Upper lobe of right lung (tissue), 1 donor: ENCODE data around the gene KLHDC1. TPM values are rescaled to one million over a fixed set of nuclear protein-coding genes. Genes with fewer than 3 reads are reported as not detected.
"Not testable (repeated sequence)": the region's sequence is repeated elsewhere in the genome, so short reads cannot be mapped to it uniquely, and the experiment has no call there.

Experiments used
- ATAC-seq: fragments of 200-7000 bp; cut with Tn5 transposase; one replicate; pipeline ENCODE4 v1.9.1; 2020; ENCODE audit warnings: mild to moderate bottlenecking, moderate library complexity
- DNase-seq: peaks from one replicate; pipeline ENCODE4 v3.0.0-alpha.2; 2020
- H3K27ac ChIP-seq: fragments of 200-600 bp; one replicate; pipeline ENCODE4 v1.8.0; 2022
- H3K27me3 ChIP-seq: fragments of 200-600 bp; one replicate; pipeline ENCODE4 v1.8.0; 2022; ENCODE audit warnings: mild to moderate bottlenecking
- H3K36me3 ChIP-seq: fragments of 200-600 bp; one replicate; pipeline ENCODE4 v1.8.0; 2022
- H3K4me1 ChIP-seq: fragments of 200-600 bp; one replicate; pipeline ENCODE4 v1.8.0; 2022
- H3K4me3 ChIP-seq: fragments of 200-600 bp; one replicate; pipeline ENCODE4 v1.8.0; 2022; ENCODE audit warnings: mild to moderate bottlenecking
- H3K9me3 ChIP-seq: fragments of 200-600 bp; one replicate; pipeline ENCODE4 v1.8.0; 2022
- CTCF ChIP-seq: fragments of 200-600 bp; IDR thresholded peaks from one replicate; pipeline ENCODE4 v1.8.0; 2022; ENCODE audit warnings: antibody characterized with exemption
- intact Hi-C: fragments of 100-400 bp; cut with DNase I; formaldehyde crosslinking; loops from one replicate; pipeline ENCODE4 v1.11.0; 2022
- total RNA-seq: library from RNA; stranded (reverse); fragmentation: NEBNext Ultra II Directional; extraction: Animal tissue kit (Norgen Biotek cat#: 25700); gene quantifications from one replicate; pipeline ENCODE4 v1.2.1, GENCODE V29; 2021
- donor health status: DM: no; HTN: yes; CAD: no; lungs with severe emphysema.

The KLHDC1 gene
- total RNA-seq, 1 donor from 2014 or later = 7.6 TPM

GRCh38 chr14:49703965-49704364, 11.0 kb downstream of the KLHDC1 start:
- H3K4me1 ChIP-seq = no peaks in the 10 kb centered on the region
- no peak for ATAC-seq
- H3K27me3 ChIP-seq = no peaks in the 10 kb centered on the region
- H3K36me3 ChIP-seq = peaks cover 10% of the 10 kb centered on the region
- H3K9me3 ChIP-seq = no peaks in the 10 kb centered on the region
- DNase-seq = no peak
- intact Hi-C loops = no loop called here
- H3K4me3 ChIP-seq = no peak overlapping the region
- no peak for TF ChIP-seq CTCF
- no peak overlapping the region for H3K27ac ChIP-seq

GRCh38 chr14:49704471-49704870, 11.6 kb downstream of the KLHDC1 start:
- intact Hi-C loops, ATAC-seq, H3K27ac ChIP-seq, DNase-seq, H3K4me3 ChIP-seq, H3K9me3 ChIP-seq, H3K36me3 ChIP-seq, H3K4me1 ChIP-seq, H3K27me3 ChIP-seq: not testable (repeated sequence)

GRCh38 chr14:49710993-49711392, 18.1 kb downstream of the KLHDC1 start:
- H3K36me3 ChIP-seq = peaks cover 13% of the 10 kb centered on the region
- ATAC-seq, H3K27me3 ChIP-seq, H3K4me3 ChIP-seq, intact Hi-C loops, H3K9me3 ChIP-seq, H3K27ac ChIP-seq, H3K4me1 ChIP-seq, DNase-seq: not testable (repeated sequence)

- no peaks in the 10 kb centered on the region for H3K4me1 ChIP-seq
- H3K36me3 ChIP-seq = peaks cover 15% of the 10 kb centered on the region
- TF ChIP-seq CTCF = no peak
- no peak overlapping the region for H3K27ac ChIP-seq
- H3K27me3 ChIP-seq = no peaks in the 10 kb centered on the region
- no peaks in the 10 kb centered on the region for H3K9me3 ChIP-seq
- intact Hi-C loops = no loop called here
- ATAC-seq (no peak), DNase-seq (no peak)
- H3K4me3 ChIP-seq = no peak overlapping the region
Measured at GRCh38 chr14:49720744-49721143, 27.8 kb downstream of the KLHDC1 start.

- H3K27ac ChIP-seq, H3K4me1 ChIP-seq, H3K9me3 ChIP-seq, H3K4me3 ChIP-seq, H3K27me3 ChIP-seq, ATAC-seq, intact Hi-C loops, DNase-seq: not testable (repeated sequence)
- peaks cover 21% of the 10 kb centered on the region for H3K36me3 ChIP-seq
Measured at GRCh38 chr14:49721733-49722435, 29.0 kb downstream of the KLHDC1 start.

DNA sequence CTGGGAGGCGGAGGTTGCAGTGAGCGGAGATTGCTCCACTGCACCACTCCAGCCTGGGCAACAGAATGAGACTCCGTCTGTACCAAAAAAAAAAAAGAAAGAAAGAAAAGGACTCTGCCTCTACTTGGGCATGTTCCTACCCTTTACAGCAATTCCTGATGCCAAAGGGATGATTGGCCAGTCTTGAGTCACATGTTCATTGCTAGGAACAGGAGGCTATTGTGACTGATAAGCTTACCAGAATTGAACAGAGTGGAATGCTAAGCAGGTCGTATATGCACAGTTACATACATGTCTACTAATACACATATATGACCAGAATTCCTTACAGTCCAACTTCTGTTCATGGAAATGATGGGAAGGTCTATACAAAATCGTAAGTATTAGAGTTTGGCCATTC, 34.3 kb downstream of the KLHDC1 start:
- no peak for TF ChIP-seq CTCF
- DNase-seq = no peak
- no peak overlapping the region for H3K27ac ChIP-seq
- intact Hi-C loops = no loop called here
- no peaks in the 10 kb centered on the region for H3K9me3 ChIP-seq
- H3K27me3 ChIP-seq = no peaks in the 10 kb centered on the region
- peaks cover 20% of the 10 kb centered on the region for H3K36me3 ChIP-seq
- H3K4me1 ChIP-seq = no peaks in the 10 kb centered on the region
- no peak overlapping the region for H3K4me3 ChIP-seq
- no peak for ATAC-seq

DNA sequence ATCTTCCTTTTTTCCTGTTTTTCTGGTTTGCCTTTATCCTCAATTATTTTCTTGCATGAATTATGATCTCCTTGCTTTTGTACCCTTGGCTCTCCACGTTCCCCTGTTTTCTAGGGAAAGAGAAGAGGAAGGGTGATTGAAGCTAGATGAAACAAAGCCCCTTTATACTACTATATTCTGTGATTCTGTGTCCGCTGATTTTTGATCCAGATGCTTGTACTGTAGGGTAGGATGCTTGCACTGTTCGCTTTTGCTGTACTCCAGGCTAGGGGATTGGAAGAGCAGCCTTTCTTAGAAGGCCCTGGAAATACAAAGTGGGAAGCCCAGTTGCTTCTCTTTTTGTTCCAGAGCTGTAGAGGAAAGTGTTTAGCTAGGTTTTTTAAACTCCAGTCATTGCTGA, 40.0 kb downstream of the KLHDC1 start:
- Histone ChIP-seq H3K27ac (no peak overlapping the region), H3K36me3 (peaks cover 6% of the 10 kb centered on the region), H3K4me3 (no peak overlapping the region), H3K9me3 (no peaks in the 10 kb centered on the region), H3K4me1 (no peaks in the 10 kb centered on the region), H3K27me3 (no peaks in the 10 kb centered on the region)
- ATAC-seq = no peak
- DNase-seq = no peak
- intact Hi-C loops = no loop called here
- no peak for TF ChIP-seq CTCF
